Measurements from ENCODE around the gene PIM1.

PIM1 gene

DNA sequence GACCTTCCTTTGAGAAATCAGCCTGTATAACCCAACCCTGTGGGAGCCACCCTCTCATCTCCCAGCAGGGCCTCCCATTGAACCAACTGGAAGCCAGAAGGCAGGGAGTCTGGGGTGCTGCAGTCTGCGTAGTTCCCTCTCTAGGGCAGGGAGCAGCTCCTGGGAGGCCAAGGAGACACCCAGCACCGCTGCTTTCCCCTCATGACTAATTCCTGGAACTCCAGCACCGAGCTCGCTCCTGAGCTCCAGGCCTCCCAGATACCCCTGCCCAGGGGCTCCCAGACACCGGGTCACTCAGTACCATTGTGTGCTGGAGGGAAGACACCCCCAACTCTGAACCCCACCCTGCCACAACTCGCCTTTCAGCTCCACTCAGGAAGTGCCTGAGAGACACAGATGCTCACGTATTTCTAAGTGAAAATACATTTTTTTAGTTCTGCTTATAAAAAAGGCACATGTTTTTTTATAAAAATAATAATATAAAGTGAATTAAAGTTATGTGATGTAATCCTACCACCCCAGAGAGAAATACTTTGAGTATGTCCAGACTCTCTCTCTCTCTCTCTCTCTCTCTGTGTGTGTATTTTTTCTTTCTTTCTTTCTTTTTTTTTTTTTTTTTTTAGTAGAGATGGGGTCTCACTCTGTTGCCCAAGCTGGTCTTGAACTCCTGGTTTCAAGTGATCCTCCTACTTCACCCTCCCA lies 17.5 kb downstream of the PIM1 start:
- no peak for TF ChIP-seq POLR2AphosphoS5 (IDR thresholded peaks at IDR 0.05; ENCODE audit: low read depth, low read length)
- no peak for TF ChIP-seq FOXP2 (optimal IDR thresholded peaks at IDR 0.05; ENCODE audit: borderline replicate concordance, extremely low read depth, extremely low read length, insufficient read depth)
- TF ChIP-seq SIN3A (IDR thresholded peaks at IDR 0.05; ENCODE audit: borderline replicate concordance, insufficient read depth, low read length): no peak
- TF ChIP-seq, protein P1, sequence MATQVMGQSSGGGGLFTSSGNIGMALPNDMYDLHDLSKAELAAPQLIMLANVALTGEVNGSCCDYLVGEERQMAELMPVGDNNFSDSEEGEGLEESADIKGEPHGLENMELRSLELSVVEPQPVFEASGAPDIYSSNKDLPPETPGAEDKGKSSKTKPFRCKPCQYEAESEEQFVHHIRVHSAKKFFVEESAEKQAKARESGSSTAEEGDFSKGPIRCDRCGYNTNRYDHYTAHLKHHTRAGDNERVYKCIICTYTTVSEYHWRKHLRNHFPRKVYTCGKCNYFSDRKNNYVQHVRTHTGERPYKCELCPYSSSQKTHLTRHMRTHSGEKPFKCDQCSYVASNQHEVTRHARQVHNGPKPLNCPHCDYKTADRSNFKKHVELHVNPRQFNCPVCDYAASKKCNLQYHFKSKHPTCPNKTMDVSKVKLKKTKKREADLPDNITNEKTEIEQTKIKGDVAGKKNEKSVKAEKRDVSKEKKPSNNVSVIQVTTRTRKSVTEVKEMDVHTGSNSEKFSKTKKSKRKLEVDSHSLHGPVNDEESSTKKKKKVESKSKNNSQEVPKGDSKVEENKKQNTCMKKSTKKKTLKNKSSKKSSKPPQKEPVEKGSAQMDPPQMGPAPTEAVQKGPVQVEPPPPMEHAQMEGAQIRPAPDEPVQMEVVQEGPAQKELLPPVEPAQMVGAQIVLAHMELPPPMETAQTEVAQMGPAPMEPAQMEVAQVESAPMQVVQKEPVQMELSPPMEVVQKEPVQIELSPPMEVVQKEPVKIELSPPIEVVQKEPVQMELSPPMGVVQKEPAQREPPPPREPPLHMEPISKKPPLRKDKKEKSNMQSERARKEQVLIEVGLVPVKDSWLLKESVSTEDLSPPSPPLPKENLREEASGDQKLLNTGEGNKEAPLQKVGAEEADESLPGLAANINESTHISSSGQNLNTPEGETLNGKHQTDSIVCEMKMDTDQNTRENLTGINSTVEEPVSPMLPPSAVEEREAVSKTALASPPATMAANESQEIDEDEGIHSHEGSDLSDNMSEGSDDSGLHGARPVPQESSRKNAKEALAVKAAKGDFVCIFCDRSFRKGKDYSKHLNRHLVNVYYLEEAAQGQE (IDR thresholded peaks at IDR 0.05; ENCODE audit: insufficient read depth in 1 of 2, low read depth in 2 of 2, low read length in 2 of 2): no peak
- TF ChIP-seq TAF1 (IDR thresholded peaks at IDR 0.05; ENCODE audit: borderline replicate concordance, insufficient read depth, low read length): no peak

DNA sequence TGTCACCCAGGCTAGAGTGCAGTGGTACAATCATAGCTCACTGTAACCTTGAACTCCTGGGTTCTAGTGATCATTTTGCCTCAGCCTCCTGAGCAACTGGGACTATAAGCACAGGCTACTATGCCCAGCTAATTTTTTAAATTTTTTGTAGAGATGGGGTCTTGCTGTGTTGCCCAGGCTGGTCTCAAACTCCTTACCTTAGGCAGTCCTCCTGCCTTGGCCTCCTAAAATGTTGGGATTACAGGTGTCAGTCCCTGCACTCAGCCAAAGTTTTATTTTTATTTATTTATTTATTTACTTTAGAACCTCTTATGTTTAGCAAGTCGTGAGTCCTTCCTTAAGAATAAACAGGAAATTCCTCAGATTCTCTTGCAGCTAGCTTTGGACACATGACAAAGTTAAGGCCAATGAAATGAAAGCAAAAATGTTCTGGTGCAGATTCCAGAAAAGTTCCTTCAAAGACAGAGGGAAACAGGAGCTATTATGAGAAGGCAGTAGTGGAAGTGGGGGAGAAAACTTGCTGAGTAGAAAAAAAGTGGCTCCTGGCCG lies 19.1 kb downstream of the PIM1 start:
- TF ChIP-seq, protein P1 (IDR thresholded peaks at IDR 0.05; ENCODE audit: insufficient read depth in 1 of 2, low read depth in 2 of 2, low read length in 2 of 2): no peak
- TF ChIP-seq FOXP2 (optimal IDR thresholded peaks at IDR 0.05; ENCODE audit: borderline replicate concordance, extremely low read depth, extremely low read length, insufficient read depth) (no peak), POLR2AphosphoS5 (IDR thresholded peaks at IDR 0.05; ENCODE audit: low read depth, low read length) (no peak), TAF1 (IDR thresholded peaks at IDR 0.05; ENCODE audit: borderline replicate concordance, insufficient read depth, low read length) (no peak), SIN3A (IDR thresholded peaks at IDR 0.05; ENCODE audit: borderline replicate concordance, insufficient read depth, low read length) (no peak)

DNA sequence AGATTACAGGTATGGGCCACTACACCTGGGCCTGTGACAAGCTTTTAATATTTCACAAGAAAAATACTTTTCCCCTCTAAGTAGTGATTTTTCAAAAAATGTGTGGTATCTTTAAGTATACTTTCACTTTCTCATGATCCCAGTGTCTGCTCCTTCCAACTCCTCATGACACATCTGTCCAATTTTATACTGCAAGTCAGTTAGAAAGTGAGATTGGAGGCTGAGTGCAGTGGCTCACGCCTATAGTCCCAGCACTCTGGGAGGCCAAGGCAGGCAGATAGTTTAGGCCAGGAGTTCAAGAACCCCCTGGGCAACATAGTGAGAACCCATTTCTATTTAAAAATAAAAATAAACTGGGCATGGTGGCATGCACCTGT lies 20.2 kb downstream of the PIM1 start:
- no peak for TF ChIP-seq FOXP2 (optimal IDR thresholded peaks at IDR 0.05; ENCODE audit: borderline replicate concordance, extremely low read depth, extremely low read length, insufficient read depth)
- no peak for TF ChIP-seq POLR2AphosphoS5 (IDR thresholded peaks at IDR 0.05; ENCODE audit: low read depth, low read length)
- TF ChIP-seq, protein P1 (IDR thresholded peaks at IDR 0.05; ENCODE audit: insufficient read depth in 1 of 2, low read depth in 2 of 2, low read length in 2 of 2): no peak
- TF ChIP-seq TAF1 (IDR thresholded peaks at IDR 0.05; ENCODE audit: borderline replicate concordance, insufficient read depth, low read length): no peak

DNA sequence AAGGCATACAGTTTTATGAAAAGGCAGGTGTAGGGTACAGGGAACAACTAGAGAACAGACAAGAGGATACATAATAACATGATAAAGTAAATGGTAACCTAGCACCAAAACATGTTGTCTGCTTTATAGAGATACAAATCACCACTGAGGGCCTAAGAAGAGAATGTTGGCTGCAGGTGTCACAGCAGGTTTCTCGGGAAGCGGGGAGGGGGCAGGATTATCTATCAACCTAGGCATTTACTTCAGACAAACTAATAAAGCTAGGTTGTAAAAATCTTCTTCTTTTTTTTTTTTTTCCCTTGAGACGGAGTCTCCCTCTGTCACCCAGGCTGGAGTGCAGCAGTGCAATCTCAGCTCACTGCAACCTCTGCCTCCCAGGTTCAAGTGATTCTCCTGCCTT lies 22.7 kb downstream of the PIM1 start:
- TF ChIP-seq TAF1 (IDR thresholded peaks at IDR 0.05; ENCODE audit: borderline replicate concordance, insufficient read depth, low read length): no peak
- TF ChIP-seq, protein P1 (IDR thresholded peaks at IDR 0.05; ENCODE audit: insufficient read depth in 1 of 2, low read depth in 2 of 2, low read length in 2 of 2): no peak
- TF ChIP-seq FOXP2 (optimal IDR thresholded peaks at IDR 0.05; ENCODE audit: borderline replicate concordance, extremely low read depth, extremely low read length, insufficient read depth): no peak
- TF ChIP-seq POLR2AphosphoS5 (IDR thresholded peaks at IDR 0.05; ENCODE audit: low read depth, low read length): no peak
- TF ChIP-seq SIN3A (IDR thresholded peaks at IDR 0.05; ENCODE audit: borderline replicate concordance, insufficient read depth, low read length): no peak

All from PFSK-1 (cell line).